MM.1S (cell line): ENCODE data around the gene SFTPB.

Experiments
- DNase-seq: peaks from one replicate; pipeline ENCODE4 v3.0.0-alpha.2; 2015
- H2AFZ ChIP-seq: fragments of 300-600 bp; sonication (generic); 2 replicates; pipeline ENCODE4 v1.6.0; 2016; ENCODE audit warnings: antibody characterized with exemption, low read length
- H3F3A ChIP-seq: fragments of 300-600 bp; sonication (generic); 2 replicates; pipeline ENCODE4 v1.6.1; 2016; ENCODE audit warnings: mild to moderate bottlenecking, antibody characterized with exemption, low read length, moderate library complexity, mixed read lengths; ENCODE audit not compliant: insufficient read depth
- H3K27ac ChIP-seq: fragments of 300-600 bp; sonication (generic); 2 replicates; pipeline ENCODE4 v1.5.1; 2016; ENCODE audit warnings: mild to moderate bottlenecking, low read length
- H3K27me3 ChIP-seq: fragments of 300-600 bp; sonication (generic); replicated peaks from 2 replicates; pipeline ENCODE4 v1.6.0; 2016; ENCODE audit warnings: low read length; ENCODE audit not compliant: insufficient read depth
- H3K36me3 ChIP-seq: fragments of 300-600 bp; sonication (generic); replicated peaks from 2 replicates; pipeline ENCODE4 v1.6.1; 2016; ENCODE audit warnings: mild to moderate bottlenecking, low read length, mixed read lengths; ENCODE audit not compliant: insufficient read depth
- H3K4me1 ChIP-seq: fragments of 300-600 bp; sonication (generic); 2 replicates; pipeline ENCODE4 v1.6.1; 2016; ENCODE audit warnings: low read length, mixed read lengths
- H3K4me2 ChIP-seq: fragments of 300-600 bp; sonication (generic); 2 replicates; pipeline ENCODE4 v1.6.0; 2016; ENCODE audit warnings: low read depth, low read length
- H3K4me3 ChIP-seq: fragments of 300-600 bp; sonication (generic); 2 replicates; pipeline ENCODE4 v1.5.1; 2016; ENCODE audit warnings: low read length, mixed read lengths
- H3K79me2 ChIP-seq: fragments of 300-600 bp; sonication (generic); 2 replicates; pipeline ENCODE4 v1.6.1; 2016; ENCODE audit warnings: mixed run types, low read length, mixed read lengths
- H3K9ac ChIP-seq: fragments of 300-600 bp; sonication (generic); 2 replicates; pipeline ENCODE4 v1.6.1; 2016; ENCODE audit warnings: low read length, mixed read lengths
- H3K9me2 ChIP-seq: fragments of 300-600 bp; sonication (generic); replicated peaks from 2 replicates; pipeline ENCODE4 v1.6.1; 2016; ENCODE audit warnings: mild to moderate bottlenecking, low read length, mixed read lengths; ENCODE audit not compliant: insufficient read depth
- H3K9me3 ChIP-seq: fragments of 300-600 bp; sonication (generic); replicated peaks from 2 replicates; pipeline ENCODE4 v1.6.1; 2016; ENCODE audit warnings: mild to moderate bottlenecking, low read length, mixed read lengths; ENCODE audit not compliant: insufficient read depth
- H4K20me1 ChIP-seq: fragments of 300-600 bp; sonication (generic); 2 replicates; pipeline ENCODE4 v1.6.1; 2016; ENCODE audit warnings: mild to moderate bottlenecking, low read length, moderate library complexity, mixed read lengths; ENCODE audit not compliant: insufficient read depth
- CTCF ChIP-seq: fragments of 300-600 bp; sonication (generic); IDR thresholded peaks from 2 replicates; pipeline ENCODE4 v1.5.1; 2016; ENCODE audit warnings: antibody characterized with exemption, low read length, mixed read lengths
- EZH2 ChIP-seq: fragments of 300-600 bp; sonication (generic); optimal IDR thresholded peaks from 2 replicates; pipeline ENCODE3; 2017; ENCODE audit warnings: low read depth, mild to moderate bottlenecking, antibody characterized with exemption, low read length, mixed read lengths
- EZH2phosphoT487 ChIP-seq: fragments of 300-600 bp; sonication (generic); IDR thresholded peaks from 2 replicates; pipeline ENCODE4 v1.6.1; 2018; ENCODE audit warnings: antibody characterized with exemption, low read length

SFTPB gene

GRCh38 chr2:85653996-85654395, 14.0 kb downstream of the SFTPB start:
- Histone ChIP-seq H3K36me3 (no peaks in the 10 kb centered on the region), H2AFZ (no peak overlapping the region), H3K9me2 (no peaks in the 10 kb centered on the region), H3K4me1 (no peaks in the 10 kb centered on the region), H3F3A (no peaks in the 10 kb centered on the region; the same call in 1 of the 2 replicates), H3K4me3 (no peak overlapping the region), H3K27ac (no peak overlapping the region), H3K27me3 (no peaks in the 10 kb centered on the region), H3K4me2 (no peak overlapping the region), H3K79me2 (no peaks in the 10 kb centered on the region), H4K20me1 (0 out of 2 replicates have a peak, but pooled peaks cover 3% of the 10 kb centered on the region), H3K9me3 (no peaks in the 10 kb centered on the region), H3K9ac (no peak overlapping the region)
- TF ChIP-seq CTCF (no peak), EZH2 (no peak), EZH2phosphoT487 (no peak)
- DNase-seq = no peak

- no peaks in the 10 kb centered on the region for H3K9me3 ChIP-seq
- H3F3A ChIP-seq = no peaks in the 10 kb centered on the region; the same call in 1 of the 2 replicates
- 0 out of 2 replicates have a peak, but pooled peaks cover 3% of the 10 kb centered on the region for H3K36me3 ChIP-seq
- TF ChIP-seq EZH2 (no peak), EZH2phosphoT487 (no peak), CTCF (no peak)
- 0 out of 2 replicates have a peak, but pooled peaks cover 3% of the 10 kb centered on the region for H4K20me1 ChIP-seq
- no peaks in the 10 kb centered on the region for H3K27me3 ChIP-seq
- no peak overlapping the region for H3K9ac ChIP-seq
- no peaks in the 10 kb centered on the region for H3K4me1 ChIP-seq
- no peak overlapping the region for H2AFZ ChIP-seq
- no peak overlapping the region for H3K4me2 ChIP-seq
- no peak overlapping the region for H3K27ac ChIP-seq
- no peaks in the 10 kb centered on the region for H3K79me2 ChIP-seq
- H3K4me3 ChIP-seq = no peak overlapping the region
- no peak for DNase-seq
- H3K9me2 ChIP-seq = no peaks in the 10 kb centered on the region
Observed at GRCh38 chr2:85652056-85652455, 15.9 kb downstream of the SFTPB start.

GRCh38 chr2:85651097-85651496, 16.9 kb downstream of the SFTPB start:
- TF ChIP-seq EZH2 = no peak
- TF ChIP-seq CTCF = no peak
- TF ChIP-seq EZH2phosphoT487 = no peak
- DNase-seq = no peak
- H3K27ac ChIP-seq = no peak overlapping the region
- peaks cover under 1% of the 10 kb centered on the region; the same call in 1 of the 2 replicates for H3K79me2 ChIP-seq
- no peaks in the 10 kb centered on the region for H3K27me3 ChIP-seq
- peaks cover 9% of the 10 kb centered on the region; the same call in 1 of the 2 replicates for H3K36me3 ChIP-seq
- 0 out of 2 replicates have a peak, but pooled peaks cover 3% of the 10 kb centered on the region for H4K20me1 ChIP-seq
- no peaks in the 10 kb centered on the region; the same call in 1 of the 2 replicates for H3F3A ChIP-seq
- H3K4me2 ChIP-seq = no peak overlapping the region
- no peak overlapping the region for H2AFZ ChIP-seq
- no peak overlapping the region for H3K4me3 ChIP-seq
- no peak overlapping the region for H3K9ac ChIP-seq
- no peaks in the 10 kb centered on the region for H3K4me1 ChIP-seq
- H3K9me3 ChIP-seq = no peaks in the 10 kb centered on the region
- H3K9me2 ChIP-seq = no peaks in the 10 kb centered on the region
